Measurements from ENCODE around the gene KLF15.

The KLF15 gene

DNA sequence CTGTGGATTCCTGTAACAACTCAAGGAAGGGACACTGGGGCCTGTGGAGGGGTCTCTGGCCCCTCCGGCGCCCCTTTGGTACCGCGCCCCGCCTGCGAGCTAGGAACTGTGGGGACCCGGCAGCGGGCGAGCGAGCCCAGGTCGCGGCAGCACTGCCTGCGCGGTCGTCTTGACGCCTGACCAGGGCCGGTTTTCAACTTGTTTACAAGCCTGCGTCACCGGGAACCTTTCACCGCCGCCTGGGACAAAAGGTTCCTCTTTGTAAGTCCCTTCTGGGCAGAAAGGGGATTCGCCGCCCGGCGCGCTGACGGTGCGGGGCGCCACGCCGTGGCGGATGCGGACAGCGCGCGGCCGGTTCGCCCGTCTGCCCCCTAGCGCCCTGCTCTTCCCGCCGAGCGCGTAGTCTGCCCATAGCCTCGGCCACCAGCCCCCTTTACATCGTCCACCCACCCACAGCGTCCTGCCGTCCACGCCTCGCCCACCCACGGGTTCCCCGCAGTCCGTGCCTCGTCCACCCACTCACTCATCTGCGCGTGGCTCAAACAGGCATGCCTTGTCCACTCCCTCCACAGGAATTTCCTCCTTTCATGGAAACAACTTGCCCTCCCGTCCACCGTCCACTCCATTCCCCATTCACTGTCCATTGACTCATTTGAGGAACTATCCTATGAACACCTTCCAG, 32.0 kb upstream of the KLF15 start:
- peak; percentile 79 for DNase-seq

DNA sequence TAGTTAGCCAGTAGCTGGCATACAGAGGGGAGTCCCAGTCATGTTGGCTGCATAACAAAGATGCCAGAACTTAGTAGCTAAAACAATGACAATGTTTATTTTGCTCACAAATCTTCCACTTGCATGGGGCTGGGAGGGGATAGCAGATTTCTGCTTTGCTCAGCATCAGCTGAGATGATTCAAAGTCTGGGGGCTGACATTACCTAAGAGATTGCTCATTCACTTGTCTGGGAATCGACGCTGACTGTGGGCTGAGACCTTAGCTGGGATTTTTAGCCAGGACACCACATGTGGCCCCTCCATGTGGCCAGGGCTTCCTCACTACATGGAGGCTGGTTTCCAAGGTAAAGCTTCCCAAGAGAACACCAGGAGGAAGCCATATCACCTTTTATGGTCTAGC, 24.8 kb upstream of the KLF15 start:
- DNase-seq = no peak

DNA sequence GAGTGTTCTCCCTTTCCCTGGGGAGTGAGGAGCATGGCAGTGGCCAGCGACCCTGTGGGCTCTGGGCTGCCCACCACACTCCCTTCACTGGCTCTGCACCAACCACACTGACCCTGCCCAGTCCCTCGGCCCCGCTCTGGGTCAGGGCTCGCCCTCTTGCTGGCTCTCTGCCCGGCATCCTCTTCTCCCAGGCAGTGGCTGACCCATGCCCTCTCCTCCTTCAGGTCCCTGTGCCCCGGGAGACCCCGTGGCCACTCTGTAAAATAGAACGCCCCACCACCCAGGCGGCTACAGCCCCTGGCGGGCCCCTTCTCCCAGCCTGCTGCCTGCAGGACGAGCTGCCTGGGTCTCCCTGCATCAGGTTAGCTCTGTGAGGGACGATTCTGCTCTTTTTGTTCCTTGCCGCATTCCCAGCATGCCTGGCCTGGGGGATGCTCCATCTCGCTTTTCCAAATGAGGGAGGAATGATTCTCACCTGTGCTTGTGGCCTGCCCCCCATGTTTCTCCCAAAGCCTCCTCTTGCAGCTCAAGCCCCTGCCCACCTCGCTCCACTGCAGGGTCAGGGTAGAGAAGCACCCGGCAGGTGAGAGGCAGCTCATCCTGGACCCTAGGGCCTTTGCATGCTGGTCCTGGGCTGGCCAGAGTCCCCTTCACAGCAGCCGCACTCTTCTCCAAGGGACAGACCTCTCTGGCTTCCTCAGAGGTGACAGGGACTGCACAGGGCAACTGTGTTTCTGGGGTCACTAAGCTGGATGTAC, 23.0 kb upstream of the KLF15 start:
- no peak for DNase-seq

DNA sequence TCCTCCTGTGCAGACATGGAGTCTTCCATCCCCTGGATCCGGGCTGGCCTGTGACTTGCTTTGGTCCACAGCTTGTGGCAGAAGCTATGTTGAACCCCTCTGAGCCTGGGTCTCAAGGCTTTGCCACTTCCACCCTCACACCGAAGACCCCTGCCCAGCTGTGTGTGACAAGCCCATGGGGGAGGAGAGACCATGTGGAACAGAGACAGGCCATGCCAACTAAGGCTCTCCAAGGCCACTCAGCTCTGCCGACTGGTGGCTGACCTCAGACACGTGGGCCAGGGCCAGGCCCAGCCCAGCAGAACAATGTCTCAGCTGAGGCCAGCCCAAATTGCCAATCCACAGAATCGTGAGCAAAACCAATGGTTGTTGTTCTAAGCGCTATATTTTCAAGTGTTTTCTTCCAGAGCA, 21.1 kb upstream of the KLF15 start:
- DNase-seq = no peak

DNA sequence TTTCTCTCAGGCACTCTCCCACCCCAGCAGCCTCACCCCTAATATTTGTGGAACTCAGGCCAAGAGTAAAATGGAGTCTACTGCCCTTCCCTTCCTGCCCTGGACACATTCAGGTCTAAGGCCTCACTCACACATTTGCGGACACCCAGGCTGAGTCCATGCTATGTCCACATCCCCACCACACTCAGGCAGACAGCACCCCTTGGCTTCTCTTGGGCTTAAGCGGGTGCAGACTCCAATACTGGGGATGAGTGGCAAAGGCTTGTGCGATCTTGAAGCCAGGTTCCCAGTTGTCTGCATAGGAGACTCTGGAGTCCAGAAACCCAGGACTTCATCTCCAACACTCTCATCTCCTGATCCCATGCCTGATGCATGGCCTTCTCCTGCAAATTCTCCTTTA, 20.0 kb upstream of the KLF15 start:
- no peak for DNase-seq

DNA sequence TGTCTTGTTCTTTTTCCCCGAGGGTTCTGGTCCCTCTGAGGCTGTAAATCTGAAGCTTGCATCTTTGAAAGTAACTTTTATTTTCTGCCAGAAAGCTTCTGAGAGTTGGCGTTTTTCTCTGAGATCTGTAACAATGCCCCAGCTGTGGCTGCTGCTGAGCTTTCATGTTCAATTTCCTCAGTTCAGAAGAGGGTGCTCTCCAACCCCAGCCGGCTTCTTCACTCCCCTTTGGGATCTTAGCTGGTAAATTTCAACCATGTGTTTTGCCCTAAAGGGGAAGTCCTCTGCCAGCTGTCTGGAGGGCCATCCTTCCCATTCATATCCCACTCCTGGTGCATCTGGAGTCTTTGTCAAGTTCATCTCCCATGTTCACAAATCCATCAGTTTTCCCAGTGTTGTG, 19.2 kb upstream of the KLF15 start:
- DNase-seq = no peak

DNA sequence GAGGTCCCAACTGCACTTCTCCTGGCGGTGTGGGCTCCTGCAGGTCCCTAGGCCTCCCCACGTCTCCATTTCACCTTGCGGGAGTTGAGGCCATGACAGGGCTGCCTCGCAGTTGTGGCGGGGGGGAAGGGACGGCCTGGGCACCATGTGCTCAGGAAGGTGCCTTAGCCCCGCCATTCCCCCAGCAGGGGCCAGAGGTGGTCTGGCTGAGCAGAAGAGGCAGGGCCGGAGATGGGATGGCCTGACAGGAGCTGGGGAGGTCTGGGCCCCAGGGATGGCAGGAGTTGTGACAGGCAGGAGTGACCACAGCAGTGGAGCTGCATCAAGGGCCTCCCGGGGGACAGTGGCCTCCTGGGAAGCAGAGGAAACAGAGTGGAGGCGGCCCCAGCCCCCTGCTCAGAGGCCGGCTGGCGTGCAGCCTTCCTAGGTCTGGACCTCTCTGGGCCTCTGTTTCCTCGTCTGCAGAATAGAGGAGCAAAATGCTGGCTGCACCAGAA, 18.7 kb upstream of the KLF15 start:
- no peak for DNase-seq

DNA sequence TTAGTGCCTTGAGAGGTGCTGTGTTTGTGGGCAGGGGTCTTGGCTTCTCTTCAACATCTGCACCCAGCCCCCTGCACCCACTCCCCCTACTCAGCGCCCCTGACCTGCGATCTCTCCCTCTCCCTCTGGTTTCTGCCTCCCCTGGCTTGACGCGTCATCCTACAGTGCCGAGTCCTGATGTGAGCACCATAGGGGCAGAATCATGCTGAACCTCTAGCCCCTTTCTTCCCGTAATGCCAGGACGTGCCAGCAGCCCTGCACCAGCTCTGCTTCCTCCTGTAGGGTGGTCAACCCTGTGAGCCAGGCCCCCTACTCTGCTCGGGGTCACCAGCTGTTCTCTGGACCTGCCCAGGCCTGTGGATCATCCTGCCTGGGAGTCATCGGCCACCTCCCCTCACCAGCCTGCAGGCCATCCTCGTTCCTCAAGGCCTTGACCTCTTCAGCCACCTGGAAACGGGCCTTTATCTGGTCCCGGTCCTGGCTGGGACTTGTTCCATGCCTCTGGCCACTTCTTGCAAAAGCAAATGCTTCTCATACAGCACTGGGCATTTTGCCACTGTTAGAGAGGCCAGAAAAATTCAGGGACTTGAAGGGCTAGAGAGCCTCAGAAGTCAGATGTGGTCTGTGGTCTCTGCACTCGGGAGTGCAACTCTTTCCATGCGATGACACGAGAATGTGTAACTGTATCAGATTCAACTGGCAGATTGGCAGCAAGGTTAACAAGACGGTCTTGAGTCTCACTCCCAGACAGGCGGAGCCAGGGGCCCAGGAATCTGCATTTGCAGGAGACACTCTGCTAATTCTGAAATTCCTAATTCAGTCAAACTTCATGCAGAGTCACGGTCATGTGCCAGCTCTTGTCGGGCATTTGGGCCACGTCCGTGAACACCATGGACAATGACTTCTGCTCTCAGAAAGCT, 16.7 kb upstream of the KLF15 start:
- DNase-seq = no peak

DNA sequence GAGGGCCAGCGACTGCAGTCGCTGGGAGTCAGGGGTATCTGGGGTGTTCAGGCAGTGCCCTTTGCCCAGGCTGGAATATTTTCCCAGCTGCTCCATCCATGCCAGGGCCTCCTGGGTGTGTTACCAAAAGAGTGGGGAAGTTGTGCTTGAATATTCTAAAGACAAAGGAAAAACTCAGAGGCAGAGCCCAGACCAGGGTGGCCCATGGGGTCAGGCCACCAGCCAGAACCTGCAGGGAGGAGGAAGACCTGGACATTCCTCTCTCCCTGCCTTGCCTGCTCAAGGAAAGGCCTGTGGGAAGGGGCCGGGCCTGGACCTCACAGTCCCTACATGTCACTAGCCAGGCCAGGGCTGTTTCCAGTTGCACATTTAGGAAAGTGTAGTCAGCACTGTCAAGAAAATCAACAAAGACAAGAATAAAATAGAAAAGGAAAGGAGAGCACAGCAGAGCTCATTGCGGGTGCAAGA, 16.0 kb upstream of the KLF15 start:
- no peak for DNase-seq

DNA sequence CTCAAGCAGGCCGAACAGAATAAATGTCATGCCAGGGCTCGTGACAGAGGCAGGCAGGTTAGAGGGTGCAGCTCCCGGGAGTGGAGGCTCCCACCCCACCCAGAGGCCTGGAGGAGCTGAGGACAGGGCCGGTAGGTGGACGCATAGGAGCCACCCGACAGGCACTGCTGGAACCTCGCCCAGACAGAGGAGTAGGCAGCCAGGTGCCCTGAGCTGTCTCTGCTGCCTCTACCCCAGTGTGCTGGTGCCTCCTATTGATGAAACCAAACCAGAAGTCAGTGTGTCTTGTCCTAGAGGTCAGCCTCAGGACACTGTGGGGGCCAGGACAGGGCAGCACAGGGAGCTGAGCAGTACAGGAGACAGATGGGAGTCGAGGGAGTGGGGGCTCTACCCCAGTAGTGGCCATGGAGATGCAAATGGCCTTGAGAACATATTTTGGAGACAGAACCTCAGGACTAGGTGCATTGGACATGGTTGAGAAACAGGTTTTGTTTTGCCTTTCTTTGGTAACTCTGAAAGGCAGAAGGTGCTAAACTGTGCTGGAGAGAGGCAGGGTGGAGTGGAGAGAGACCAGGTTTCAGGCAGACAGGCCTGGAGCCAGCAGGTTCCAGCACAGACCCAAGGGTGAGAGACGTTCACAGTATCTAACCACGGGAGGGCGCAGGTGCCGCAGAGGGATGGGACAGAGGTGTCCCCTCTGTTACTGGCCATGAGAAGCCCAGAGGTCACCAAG, 15.4 kb upstream of the KLF15 start:
- DNase-seq = no peak

DNA sequence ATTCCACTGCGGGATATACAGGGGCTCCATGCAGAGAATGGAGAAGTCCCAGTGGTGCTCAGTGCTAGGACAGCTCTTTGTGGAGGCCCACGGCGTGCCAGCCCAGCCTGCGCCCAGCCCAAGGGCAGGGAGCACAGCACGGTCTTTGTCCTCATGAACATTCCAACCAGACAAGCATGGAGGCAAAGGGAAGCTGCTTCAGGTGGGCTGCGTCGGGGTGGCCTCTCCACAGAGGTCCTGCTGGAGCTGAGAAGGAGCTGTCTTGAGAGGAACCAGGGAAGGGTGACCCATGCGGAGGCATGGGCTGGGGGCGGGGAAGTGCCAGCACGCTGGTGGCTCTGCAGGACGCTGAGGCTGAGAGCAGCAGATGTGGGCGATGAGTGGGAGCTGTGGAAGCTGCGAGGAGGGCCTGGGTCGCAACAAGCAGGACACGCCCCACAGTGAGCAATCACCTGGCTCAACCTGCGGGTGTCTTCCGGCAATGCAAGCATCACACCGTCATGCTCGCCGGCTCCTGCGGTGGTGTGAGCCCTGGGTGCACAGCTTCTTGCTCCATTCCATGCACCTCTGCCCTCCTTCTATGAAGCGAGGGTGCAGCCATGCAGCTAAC, 14.0 kb upstream of the KLF15 start:
- DNase-seq = no peak

DNA sequence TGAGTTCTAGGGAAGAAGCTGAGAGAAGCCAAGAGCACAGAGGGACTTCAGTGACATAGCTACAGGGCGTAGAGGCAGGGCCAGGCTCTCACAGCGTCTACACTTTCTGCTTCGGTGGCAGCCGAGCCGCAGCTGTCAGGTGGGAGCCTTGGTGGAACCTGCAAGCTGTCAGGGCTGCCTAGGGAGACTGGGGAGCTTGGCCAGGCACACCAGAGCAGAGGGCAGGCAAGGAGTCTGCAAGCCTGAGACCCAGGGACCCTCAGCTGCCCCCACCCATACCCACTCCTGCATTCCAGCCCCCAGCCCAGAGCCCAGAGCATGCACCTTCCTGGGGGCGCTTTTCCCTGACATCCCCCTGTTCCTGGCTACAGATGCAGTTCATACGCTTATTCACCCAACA, 13.4 kb upstream of the KLF15 start:
- no peak for DNase-seq

DNA sequence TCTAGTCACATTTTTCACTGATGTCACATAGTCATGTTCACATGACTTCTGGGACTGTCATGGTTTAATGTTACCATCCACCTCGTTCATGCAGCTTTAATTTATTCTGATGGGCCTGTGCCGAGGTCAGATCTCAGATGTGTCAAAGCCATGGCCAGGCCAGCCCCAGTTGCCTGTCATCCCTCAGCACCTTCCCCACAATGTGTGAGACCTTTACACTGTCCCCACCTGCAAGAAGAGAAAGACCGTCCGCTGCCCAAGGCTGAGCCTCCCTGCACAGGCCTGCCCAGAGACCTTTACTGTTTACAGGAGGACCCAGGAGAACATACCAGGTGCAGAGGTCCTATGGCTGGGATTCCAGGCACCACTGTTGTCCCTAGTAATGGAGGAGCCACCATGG, 12.8 kb upstream of the KLF15 start:
- DNase-seq = no peak

DNA sequence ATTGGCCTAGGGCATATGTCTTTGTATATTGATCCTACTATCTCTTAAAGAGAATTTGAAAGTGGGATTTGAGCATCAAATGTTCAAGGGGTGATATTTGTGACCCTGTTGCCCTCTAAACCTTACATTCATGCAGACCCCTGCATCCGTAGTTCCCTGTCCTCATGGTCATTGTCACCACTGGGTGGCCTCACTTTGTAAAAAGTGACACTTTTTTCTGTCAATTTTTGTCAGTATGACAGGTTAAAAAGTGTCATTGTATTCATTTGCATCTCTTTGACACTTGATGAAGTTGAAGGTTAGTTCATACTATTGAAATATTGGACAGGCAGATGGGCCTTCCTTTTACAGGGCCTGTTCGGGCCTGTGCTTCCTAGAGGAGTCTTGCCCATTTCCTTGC, 12.3 kb upstream of the KLF15 start:
- DNase-seq = no peak

DNA sequence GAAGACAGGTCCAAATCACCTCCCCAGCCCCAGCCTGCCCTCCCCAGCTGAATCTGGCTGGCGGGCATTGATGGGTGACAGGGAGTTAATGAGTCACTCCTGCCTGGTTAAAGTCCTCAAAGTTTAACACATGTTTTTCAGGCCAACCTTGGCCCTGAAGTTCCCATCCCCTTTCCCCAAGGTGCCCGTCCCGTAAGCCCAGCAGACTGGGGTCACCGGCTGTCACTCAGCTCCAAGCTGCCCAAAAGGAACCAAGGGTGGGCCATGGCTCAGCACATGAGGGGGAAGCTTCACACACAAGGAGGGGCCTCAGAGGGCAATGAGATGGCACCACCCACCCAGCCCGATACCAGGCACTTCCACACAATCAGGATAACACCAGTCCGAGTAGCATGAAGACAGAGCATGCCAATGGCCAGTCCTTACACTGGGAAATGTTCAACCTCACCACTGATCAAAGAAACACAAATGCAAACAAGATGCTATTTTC, 10.2 kb upstream of the KLF15 start:
- no peak for DNase-seq

DNA sequence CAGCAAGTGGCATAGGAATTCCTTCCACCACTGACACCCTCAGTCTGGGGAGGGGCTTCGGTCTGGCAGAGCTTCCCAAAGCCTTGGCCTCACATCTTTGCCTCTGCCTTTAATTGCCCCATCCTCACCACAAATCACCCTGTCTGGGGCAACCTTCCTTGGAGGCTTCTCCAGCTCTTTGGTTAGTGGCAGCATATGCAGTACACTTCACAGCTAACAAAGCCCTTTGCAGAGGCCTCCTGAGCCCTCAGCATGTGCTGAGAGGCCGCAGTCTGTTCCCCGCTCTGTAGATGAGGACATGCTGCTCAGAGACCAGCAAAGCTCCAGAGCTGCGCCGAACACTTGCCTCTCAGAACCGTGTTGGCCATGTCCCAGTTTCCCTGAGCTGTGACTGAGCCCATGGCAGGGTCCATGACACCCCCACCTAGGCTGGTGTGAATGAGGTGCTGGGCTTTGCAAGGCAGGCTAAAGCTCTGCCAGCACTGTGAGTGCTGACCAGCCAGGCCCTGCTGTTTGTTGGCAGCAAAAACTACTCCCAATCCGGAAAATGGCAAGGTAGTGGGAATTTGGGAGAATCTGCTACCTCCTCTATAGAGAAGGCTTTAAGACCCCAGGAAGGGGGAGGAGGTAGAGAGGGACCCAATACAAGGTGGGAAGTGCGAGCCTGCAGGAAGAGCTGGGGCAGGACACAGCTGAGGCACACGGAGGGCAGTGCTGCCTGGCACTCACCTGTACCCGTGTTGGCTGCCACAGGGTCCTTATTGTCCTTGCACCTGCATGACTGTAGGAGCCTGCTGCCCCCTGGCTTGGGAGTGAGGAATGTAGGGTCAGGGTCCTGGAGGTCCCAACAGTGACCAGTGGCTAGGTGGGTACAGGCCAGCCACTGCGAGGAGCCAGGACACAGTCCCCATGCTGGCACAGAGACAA, 8.4 kb upstream of the KLF15 start:
- no peak for DNase-seq

DNA sequence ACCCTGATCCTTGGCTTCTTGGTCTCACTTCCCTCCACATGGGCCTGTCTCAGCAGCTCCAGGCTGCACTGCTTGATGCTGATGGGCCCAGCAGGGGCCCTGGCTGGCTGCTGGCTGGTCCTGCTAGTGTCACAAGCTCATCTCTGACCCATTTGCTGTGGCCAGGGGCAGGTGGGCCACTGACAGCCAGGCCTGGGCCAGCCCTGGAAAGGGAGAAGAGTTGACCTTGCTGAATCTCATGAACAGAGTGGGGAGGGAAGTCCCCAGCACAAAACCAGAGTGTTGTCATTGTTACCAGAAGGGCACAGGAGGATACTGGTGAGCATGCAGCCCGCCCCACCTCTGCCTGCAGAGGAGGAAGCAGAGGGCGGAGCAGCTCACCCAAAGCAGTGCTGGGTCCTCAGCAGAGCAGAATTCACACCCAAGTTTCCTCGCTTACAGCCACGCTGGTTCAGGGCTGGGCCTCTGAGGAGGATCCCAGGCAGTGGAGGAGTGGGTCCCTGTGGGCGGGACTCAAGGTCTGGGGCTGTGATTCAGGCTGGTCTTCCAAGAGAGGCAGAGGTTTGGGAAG, 7.6 kb upstream of the KLF15 start:
- DNase-seq = no peak

DNA sequence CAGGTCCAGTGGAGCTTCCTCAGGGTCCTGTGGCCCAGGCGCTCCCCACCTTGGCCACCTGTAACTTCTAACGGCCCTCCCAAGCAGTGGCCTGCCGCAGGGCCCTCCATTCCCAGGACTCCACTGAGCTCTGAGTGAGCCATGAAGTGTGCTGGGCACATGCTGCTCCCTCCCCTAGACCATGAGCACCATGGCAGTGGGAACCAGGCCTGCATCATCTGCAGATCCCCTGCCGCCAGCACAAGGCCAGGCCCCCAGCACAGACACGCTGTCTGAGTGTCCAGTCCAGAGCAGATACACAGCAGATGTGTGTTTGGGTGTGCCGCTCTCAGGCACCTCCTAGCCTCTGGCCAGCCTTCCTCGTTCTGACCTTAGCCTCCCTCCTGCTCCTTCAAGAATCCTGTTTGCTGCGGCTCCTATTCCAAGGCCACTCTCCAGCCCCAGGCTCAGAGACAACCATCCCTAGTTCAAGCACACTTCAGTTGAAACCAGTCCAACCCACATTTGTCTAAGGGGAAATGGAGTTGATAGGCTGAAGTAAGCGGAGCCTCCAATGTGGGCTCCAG, 7.0 kb upstream of the KLF15 start:
- no peak for DNase-seq

DNA sequence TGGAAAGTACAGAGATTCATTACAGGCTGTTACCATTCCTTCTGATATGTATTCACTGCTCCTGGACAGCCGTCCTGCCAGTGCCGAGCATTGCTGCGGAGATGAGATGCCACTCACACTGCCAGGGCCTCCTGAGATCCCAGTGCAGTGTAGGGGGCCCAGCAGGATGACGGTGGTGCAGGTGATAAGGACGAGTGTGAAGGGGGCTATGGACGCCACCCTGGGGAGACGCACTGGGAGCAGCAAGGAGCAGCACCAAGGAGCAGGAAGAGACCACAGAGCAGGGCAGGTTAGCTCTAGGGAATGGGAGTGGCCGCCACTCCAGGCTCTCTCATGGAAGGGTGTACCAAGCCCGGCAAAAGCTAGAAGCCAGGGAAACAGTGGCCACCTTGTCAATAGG, 4.0 kb upstream of the KLF15 start:
- DNase-seq = no peak

DNA sequence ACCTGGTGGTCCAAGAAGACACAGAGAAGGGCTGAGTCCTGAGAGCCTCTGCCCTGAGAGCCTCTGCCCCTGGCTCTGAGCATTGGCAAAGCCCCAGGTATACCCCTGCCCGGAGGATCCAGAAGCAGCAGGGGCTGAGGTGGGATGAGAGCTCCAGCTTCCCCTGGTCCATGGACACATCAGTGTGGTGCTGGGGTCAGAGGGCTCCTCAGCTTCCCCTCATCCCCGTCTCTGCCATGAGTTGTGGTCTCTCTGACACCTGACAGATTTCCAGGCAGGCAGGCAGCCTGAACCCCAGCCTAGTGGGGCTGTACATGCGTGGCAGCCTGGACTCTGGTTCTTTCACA, 3.5 kb upstream of the KLF15 start:
- DNase-seq = no peak
